WERI-Rb-1 (cell line): Measurements from ENCODE around the gene TNS4.

Experiments used
- DNase-seq: peaks from one replicate; pipeline ENCODE4 v3.0.0-alpha.2; 2020
- H3K27ac ChIP-seq: fragments of 250-450 bp; sonication (Bioruptor Pico); 2 replicates; pipeline ENCODE4 v1.5.1; 2020; ENCODE audit warnings: mild to moderate bottlenecking, moderate library complexity
- H3K27me3 ChIP-seq: fragments of 250-450 bp; sonication (Bioruptor Pico); 2 replicates; pipeline ENCODE4 v1.5.1; 2021; ENCODE audit warnings: mild to moderate bottlenecking, low read depth, moderate library complexity; ENCODE audit not compliant: insufficient read depth, severe bottlenecking
- H3K36me3 ChIP-seq: fragments of 250-450 bp; sonication (Bioruptor Pico); 2 replicates; pipeline ENCODE4 v1.5.1; 2020; ENCODE audit warnings: mild to moderate bottlenecking, moderate library complexity
- H3K4me3 ChIP-seq: 2 replicates; pipeline ENCODE4 v1.5.1; 2011; ENCODE audit warnings: low read depth, mild to moderate bottlenecking, control low read depth, low read length
- H3K9me3 ChIP-seq: fragments of 250-450 bp; sonication (Bioruptor Pico); 2 replicates; pipeline ENCODE4 v1.5.1; 2021; ENCODE audit warnings: mild to moderate bottlenecking, moderate library complexity; ENCODE audit not compliant: severe bottlenecking
- TF ChIP-seq, protein P1 (sequence below): IDR thresholded peaks from 2 replicates; pipeline ENCODE4 v1.5.1; 2011; ENCODE audit warnings: low read depth, mild to moderate bottlenecking, control low read depth, inconsistent platforms, low read length

The TNS4 gene

DNA sequence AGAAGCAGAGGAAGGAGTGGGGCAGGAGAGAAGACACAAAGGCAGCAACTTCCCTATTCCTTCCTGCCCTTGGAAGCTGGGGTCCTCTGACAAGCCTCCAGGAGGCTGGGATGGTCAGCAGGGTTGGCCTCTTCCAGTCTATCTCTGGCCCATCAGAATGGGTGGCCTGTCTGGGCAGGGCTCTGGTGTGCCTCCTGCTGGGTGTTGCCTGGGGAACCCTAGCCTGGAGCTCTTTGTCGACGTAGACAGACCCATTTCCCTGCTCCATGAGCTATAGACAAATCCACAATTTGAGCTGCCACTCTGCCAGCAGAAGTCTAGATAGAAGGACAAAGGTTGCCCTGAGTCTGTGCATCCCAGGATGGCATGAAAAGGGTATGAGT lies 46.8 kb downstream of the TNS4 start:
- peaks cover 52% of the 10 kb centered on the region for H3K36me3 ChIP-seq
- TF ChIP-seq, protein P1, sequence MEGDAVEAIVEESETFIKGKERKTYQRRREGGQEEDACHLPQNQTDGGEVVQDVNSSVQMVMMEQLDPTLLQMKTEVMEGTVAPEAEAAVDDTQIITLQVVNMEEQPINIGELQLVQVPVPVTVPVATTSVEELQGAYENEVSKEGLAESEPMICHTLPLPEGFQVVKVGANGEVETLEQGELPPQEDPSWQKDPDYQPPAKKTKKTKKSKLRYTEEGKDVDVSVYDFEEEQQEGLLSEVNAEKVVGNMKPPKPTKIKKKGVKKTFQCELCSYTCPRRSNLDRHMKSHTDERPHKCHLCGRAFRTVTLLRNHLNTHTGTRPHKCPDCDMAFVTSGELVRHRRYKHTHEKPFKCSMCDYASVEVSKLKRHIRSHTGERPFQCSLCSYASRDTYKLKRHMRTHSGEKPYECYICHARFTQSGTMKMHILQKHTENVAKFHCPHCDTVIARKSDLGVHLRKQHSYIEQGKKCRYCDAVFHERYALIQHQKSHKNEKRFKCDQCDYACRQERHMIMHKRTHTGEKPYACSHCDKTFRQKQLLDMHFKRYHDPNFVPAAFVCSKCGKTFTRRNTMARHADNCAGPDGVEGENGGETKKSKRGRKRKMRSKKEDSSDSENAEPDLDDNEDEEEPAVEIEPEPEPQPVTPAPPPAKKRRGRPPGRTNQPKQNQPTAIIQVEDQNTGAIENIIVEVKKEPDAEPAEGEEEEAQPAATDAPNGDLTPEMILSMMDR, result no peak

DNA sequence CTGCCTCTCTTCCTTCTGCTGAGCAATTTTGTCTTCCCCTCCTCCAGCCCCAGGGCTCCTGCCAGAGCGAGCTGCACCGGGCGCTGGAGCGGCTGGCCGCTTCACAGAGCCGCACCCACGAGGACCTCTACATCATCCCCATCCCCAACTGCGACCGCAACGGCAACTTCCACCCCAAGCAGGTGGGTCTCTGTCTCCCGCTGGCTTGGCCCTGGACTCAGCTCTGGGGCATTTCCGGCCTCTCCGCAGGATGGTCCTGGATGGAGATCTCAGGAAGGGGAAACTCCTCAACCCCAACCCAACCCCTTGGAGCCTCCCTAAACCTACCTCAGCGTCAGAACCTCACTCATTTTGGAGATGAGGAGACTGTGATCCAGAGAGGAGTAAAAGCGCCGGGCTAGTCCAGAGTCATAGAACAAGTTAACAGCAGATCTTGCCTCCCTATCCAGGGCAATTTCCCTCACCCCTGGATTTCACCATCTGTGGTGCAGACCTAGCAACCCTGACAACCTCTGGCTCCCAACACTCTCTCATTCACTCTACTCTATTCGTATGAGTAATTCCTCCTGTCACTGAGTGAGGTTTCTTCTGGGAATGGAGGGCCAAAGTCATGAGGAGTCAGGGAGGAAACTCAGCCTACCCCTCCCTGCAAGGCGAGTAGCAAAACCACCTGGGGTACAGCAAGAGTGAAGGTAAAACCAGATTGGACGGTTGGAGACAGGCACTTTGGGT lies 47.4 kb downstream of the TNS4 start:
- no peak for DNase-seq
- H3K36me3 ChIP-seq, result peaks cover 52% of the 10 kb centered on the region

More for the DNA sequence above, 46.8 kb downstream of the TNS4 start:
- Histone ChIP-seq H3K4me3 (no peak overlapping the region), H3K27ac (no peak overlapping the region), H3K27me3 (no peaks in the 10 kb centered on the region), H3K9me3 (no peaks in the 10 kb centered on the region)
- no peak for DNase-seq

DNA sequence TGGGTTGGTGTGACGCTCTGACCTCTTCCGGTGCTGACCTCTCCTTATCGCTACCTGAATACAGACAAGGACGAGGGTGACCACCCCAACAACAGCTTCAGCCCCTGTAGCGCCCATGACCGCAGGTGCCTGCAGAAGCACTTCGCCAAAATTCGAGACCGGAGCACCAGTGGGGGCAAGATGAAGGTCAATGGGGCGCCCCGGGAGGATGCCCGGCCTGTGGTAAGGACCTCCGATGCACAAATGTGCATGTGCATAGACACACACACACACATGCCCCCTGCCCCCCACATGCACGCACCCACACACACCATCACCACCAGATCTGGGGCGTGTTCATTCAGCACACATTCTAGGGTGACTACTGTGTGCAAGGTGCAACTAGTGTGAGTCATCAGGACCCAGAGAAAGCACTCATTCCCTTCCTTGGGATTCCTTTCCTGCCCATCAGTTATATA lies 48.5 kb downstream of the TNS4 start:
- no peaks in the 10 kb centered on the region for H3K9me3 ChIP-seq
- no peaks in the 10 kb centered on the region for H3K27me3 ChIP-seq
- H3K27ac ChIP-seq, result no peak overlapping the region
- DNase-seq, result no peak
- peaks cover 50% of the 10 kb centered on the region for H3K36me3 ChIP-seq
- H3K4me3 ChIP-seq, result no peak overlapping the region
- TF ChIP-seq, protein P1, result no peak

More for the DNA sequence above, 47.4 kb downstream of the TNS4 start:
- H3K9me3 ChIP-seq, result no peaks in the 10 kb centered on the region
- H3K27ac ChIP-seq, result no peak overlapping the region
- no peak overlapping the region for H3K4me3 ChIP-seq
- TF ChIP-seq, protein P1, result no peak
- H3K27me3 ChIP-seq, result no peaks in the 10 kb centered on the region

GRCh38 chr17:40452216-40452787 lies 49.1 kb downstream of the TNS4 start:
- Histone ChIP-seq H3K27ac (no peak overlapping the region), H3K4me3 (no peak overlapping the region), H3K36me3 (peaks cover 44% of the 10 kb centered on the region), H3K9me3 (no peaks in the 10 kb centered on the region), H3K27me3 (no peaks in the 10 kb centered on the region)
- no peak for DNase-seq
- TF ChIP-seq, protein P1, result no peak

DNA sequence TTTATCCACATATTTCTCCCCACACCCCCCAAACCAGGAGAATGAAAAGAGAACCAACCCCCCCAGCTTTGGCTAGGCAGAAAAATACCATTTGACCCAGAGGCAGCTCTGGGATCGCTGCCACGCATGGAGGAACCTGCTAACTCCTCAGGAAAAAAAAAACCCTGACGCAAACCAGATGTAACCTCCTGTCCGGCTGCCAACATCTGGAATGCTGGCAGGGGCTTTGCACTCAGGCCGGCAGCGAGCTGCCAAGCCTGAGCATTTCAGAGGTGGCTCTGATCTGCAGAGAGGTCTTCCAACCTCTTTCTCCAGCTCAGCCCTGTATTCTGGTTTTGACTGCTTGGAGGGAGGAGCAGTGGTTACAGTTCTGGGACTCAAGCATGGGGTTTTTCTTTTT lies 50.0 kb downstream of the TNS4 start:
- no peaks in the 10 kb centered on the region for H3K27me3 ChIP-seq
- DNase-seq, result no peak
- H3K4me3 ChIP-seq, result no peak overlapping the region
- H3K9me3 ChIP-seq, result no peaks in the 10 kb centered on the region
- H3K36me3 ChIP-seq, result peaks cover 35% of the 10 kb centered on the region
- H3K27ac ChIP-seq, result no peak overlapping the region
- TF ChIP-seq, protein P1, result no peak
